NCI-H226 (cell line): ENCODE results near the gene GCK.
A peak's percentile ranks its signal among the peaks of the same experiment; 100 is the strongest.
"Not testable (repeated sequence)": the region's sequence is repeated elsewhere in the genome, so short reads cannot be mapped to it uniquely, and the experiment has no call there.

Source experiments
- DNase-seq: peaks from one replicate; pipeline ENCODE4 v3.0.0-alpha.2; 2015

The GCK gene

DNA sequence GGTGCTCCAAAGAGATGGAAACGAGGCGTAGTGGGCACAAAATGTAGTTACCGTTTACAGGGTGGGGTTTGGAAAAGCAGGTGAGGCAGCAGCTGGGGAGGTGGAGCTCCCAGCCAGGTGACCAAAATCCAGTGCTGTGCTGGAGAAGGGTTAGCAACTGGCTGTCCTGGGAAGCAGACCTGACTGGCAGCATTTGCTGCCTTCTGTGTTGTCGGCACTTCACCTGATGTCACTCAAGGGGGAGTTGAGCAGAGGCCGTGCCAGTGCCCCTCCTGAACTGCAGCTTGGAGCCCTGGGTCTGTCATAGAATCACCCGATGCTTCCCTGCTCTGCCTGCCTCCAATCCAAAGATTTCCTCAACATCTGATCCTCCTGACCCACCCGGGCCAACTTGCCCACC is 12.8 kb downstream of the GCK start:
- DNase-seq: no peak

DNA sequence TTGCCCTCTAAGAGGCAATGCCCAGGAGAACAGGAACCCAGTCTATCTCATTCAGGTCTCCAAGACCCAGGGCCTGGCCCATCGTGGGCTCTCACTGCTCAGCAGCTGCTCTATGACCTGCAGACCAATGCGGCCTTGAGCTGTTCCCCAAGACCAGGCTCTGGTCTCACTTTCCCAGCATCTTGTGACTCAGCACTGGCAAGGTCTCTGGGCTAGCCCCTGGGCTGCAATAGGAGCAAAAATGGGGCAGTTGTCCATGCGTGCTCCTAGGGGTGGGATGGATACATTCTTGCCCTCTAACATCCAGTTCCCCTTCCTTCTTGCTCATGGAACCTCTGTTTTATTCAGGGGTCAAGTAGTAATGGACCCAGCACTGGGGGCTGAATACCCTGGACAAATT is 13.5 kb downstream of the GCK start:
- DNase-seq: no peak

DNA sequence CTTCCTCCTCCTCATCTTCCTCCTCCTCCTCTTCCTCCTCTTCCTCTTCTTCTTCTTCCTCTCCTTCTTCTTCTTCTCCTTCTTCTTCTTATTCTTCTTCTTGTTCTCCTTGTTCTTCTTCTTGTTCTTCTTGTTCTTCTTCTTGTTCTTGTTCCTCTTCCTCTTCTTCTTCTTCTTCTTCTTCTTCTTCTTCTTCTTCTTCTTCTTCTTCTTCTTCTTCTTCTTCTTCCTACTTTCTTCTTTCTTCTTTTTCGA is 14.6 kb downstream of the GCK start:
- DNase-seq: not testable (repeated sequence)

- DNase-seq: no peak
These were observed 15.1 kb downstream of the GCK start for GRCh38 chr7:44173911-44174693.

- DNase-seq: no peak
These were observed 16.3 kb downstream of the GCK start for GRCh38 chr7:44172803-44173424.

DNA sequence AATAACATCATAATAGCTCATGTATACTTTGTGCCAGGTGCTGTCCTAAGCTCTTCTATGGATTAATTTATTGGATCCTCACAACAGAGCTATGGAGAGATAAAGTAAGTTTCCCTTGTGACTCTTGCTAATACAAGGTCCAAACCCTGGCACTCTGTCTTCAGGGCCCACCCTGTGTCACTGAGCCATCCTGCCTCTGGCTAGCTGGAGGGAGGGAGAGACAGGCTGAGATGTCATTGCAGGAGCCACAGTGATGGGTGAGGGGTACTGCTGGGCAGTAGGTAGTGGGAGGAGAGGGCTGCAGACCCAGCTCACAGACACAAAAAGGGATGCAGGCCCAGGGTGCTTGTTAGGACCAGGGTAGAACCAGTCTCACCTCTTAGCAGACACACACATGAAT is 16.9 kb downstream of the GCK start:
- no peak for DNase-seq

DNA sequence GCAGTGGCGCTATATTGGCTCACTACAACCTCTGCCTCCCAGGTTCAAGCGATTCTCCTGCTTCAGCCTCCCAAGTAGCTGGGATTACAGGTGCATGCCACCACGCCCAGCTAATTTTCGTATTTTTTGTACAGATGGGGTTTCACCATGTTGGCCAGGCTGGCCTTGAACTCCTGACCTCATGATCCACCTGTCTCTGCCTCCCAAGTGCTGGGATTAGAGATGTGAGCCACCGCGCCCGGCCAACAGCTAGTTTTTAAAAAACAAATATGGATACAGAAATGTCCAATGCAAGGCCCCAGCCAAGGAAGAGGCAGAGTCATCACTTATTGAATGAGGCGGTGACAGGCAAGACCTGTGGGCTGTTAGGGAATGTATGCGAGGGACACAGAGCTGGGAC is 17.3 kb downstream of the GCK start:
- DNase-seq: not testable (repeated sequence)

DNA sequence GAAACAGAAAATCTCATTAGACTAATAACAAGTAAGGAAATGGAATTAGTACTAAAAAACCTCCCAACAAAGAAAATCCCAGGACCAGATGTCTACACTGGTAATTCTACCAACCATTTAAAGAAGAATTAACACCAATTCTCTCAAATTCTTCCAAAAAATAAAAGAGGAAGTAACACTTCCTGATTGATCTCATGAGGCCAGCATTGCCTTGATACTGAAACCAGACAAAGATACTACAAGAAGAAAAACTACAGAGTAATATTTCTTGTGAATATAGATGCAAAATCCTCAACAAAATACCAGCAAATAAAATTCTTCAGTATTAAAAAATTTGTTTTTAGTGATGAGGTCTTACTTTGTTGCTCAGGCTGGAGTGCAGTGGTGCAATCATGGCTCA is 21.3 kb downstream of the GCK start:
- no peak for DNase-seq

- DNase-seq: peak; percentile 94
These were observed 25.6 kb downstream of the GCK start for GRCh38 chr7:44163591-44163990.

DNA sequence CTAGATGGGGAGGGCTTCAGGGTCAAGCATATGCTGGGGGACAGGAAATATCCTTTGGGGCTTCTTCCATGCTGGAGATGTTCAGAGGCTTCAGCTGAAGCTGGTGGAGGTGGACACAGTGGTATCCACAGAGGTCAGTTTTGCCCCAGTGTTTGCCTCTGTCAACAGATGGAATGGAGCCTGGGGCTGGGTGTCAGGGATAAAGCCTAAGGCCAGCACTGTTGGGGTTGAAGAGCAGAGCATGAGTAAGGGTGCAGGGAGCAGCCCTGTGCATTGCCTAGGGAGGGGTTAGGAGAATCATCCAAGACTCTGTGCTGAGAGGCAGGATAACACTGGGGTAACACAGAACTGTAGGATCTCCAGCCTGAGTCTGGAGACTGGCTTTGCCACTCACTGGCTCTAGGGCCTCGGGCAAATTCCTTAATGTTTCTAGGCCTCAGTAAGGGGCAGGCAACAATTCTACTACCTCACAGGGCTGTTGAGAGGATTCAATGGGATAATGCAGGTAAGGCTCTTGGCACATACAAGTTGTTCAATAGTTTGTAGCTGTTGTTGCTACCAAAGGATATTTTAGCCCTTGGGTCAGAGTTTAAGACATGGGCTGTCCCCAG is 26.3 kb downstream of the GCK start:
- peak; percentile 59 for DNase-seq

DNA sequence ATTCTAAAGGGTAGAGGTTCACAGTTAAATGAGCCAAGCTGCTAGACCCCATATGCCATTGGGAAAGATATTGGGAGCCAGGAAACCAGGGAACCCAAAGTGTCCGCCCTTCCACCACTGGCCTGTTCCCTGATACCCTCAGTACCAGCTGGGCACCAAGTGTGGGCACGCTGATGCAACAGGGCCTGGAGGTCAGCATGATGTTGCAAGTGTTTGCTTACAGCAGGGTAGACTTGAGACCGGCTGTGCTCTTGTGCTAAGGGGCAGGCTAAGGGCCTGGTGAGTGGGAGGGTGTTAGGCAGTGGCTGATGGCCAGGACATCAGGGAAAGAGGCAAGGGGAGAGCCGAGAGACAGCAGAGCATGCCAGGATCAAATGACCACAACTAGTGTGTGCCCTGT is 27.1 kb downstream of the GCK start:
- no peak for DNase-seq

DNA sequence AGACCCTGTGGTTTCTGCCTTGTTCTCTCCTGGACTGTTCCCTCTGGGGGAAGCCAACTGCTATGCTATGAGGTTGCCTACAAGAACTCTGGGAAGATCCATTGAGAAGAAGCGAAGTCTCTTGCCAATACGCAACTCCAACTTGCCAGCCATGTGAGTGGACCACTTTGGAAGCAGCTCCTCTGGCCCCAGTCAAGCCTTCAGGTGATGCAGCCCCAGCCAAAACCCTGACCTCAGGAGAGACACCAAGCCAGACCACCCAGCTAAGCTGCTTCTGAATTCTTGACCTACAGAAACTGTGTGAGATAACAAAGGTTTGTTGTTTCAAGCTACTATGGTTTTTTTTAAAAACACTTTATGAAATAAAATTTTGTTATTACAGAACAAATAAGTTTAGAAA is 27.9 kb downstream of the GCK start:
- DNase-seq: no peak

DNA sequence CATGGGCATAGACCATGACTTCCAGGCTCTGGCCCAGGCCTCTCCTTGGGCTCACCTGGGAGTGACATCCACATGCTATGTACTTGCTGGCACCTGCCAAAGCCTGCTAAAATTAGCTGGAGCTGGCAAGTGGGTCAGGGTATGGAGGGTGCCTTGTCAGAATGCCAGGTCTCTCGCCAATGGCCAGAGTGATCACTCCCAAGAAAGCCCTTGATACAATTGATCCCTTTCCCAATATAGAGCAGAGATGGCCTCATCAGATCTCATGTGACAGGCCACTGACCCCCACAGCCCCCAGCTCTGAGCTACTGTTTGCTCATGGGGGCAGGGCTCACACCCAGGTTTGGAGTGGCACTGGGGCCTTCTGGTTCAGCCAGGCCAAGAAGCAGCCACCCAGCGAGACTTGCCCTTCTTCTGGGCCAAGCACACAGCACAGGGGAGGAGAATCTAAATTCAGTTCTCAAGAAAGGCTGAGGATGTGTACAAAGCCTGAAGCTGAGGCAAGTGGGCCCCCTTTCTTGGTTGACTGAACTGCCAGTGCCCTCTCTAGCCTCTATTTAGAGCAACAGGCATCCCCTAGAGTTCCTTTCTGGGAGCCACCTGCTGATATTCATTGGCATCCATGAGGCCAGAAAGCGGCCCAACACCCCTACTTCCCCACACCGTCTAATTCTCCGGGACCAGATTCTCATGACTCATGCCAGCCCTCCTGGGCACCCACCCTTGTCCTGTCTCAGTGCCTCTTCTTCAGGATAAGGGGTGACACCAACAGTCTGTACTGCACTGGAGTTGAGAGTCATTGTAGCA is 29.2 kb downstream of the GCK start:
- DNase-seq: no peak

- DNase-seq: no peak
These were observed 30.2 kb downstream of the GCK start for GRCh38 chr7:44158873-44159631.

- DNase-seq: no peak
These were observed 31.0 kb downstream of the GCK start for GRCh38 chr7:44158096-44158872.

DNA sequence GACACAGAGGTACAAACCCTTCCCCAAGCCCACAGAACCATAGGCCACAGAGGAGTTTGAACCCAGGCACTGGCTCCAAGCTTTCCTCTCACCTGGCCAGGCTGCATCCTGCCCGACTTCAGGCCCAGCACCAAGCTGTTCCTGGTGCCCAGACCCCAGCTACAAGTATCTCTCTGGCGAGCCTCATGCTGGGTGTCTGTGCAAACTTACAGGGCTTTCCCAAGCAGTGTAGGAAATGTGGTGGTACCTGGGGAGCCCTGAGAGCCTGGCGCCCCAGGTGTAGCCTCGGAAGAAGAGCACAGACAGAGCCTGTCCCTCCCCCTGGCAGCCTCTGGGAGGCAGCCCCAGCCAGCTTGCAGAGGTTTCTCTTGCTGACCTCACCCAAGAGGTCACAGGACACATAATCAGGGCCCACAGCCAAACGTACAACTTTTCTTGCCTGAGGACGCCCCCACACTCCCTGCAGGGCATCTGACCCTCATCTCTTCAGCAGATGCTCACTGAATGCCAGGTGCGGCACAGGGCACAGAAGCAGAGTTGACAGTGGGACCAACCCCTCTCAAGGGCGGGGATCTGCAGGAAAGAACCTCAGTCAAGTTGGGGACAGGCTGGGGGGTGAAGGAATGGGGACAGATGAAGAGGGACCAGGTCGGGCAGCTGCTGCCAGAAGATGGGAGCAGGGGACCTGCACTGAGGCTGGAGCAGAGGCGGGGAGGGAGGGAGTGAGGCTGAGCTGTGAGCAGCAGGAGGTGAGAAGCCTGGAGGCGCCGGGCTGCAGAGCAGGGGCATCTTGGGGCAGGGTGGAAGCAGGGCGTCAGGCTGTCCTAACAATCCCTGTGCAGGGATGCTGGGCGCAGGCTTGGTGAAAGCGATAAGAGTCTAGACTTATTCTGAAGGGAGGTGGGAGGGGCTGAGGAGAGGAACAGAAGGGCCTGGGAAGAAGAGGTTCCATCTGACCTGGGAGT is 31.8 kb downstream of the GCK start:
- DNase-seq: no peak

DNA sequence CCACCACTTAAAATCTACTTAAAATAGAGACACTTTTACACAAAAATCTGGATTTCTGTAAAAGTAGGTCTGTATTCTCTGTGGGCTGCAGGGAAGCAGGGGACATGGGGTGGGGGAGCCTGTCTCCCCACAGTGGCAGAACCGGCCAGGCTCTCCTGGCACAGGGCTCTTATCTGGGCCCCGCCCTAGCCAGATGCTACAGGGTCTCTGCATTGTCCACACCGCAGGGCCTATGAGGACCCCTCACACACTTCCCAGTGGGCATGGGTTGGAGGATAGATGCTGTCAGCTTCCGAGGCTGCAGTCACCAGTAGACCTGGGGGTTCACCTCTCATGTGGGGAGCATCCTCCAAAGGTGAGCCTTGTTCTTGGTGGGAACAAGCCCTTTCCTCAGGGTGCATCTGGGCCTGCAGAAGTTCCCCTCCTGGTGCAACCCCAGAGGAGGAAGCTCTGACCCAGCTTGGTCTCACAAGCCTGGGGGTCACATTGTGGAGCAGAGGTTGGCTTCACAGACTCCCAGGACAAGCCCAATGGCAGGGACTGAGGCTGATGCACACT is 32.7 kb downstream of the GCK start:
- DNase-seq: no peak

GRCh38 chr7:44155191-44156185 is 33.8 kb downstream of the GCK start:
- DNase-seq: no peak

DNA sequence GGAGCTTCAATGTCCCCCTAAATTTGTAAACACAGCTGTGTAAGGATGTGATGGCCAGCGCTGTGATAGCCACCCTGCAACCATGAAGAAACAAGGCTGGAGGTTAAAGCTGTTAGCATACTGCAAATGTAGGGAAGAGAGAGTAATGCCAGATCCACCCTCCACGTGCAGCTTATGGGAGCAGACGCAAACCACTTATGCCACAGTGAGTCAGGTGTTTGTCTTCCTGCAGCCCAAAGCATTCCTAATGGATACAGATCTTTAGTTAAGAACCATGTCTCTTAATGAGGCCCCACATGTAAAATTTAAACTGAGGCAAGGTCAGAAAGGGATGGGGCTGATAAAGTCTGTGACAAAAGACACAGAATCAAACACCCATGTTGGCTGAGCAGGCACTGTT is 34.5 kb downstream of the GCK start:
- no peak for DNase-seq
